SK-N-SH (cell line): ENCODE results near the gene MYCBP. TPM values are rescaled to one million over a fixed set of nuclear protein-coding genes. Genes with fewer than 3 reads are reported as not detected.

ENCODE experiments used
- CTCF ChIA-PET: fragments of 300-600, 350-600 bp; formaldehyde crosslinking; extraction: SDS; loops from one replicate; lab custom pipeline; 2021; lab: Yijun Ruan, JAX
- POLR2A ChIA-PET: fragments of 350-600 bp; sonication (Branson Sonifier 250); formaldehyde crosslinking; extraction: SDS; loops from one replicate; lab custom pipeline; 2020; ENCODE audit warnings: antibody characterized with exemption, inconsistent platforms; lab: Yijun Ruan, JAX
- DNase-seq: peaks from one replicate; pipeline ENCODE4 v3.0.0; 2012
- H2AFZ ChIP-seq: fragments of 200-600 bp; sonication (generic); 2 replicates; pipeline ENCODE4 v1.8.1; 2016; ENCODE audit warnings: antibody characterized with exemption, mild to moderate bottlenecking, low read depth
- H3F3A ChIP-seq: fragments of 200-600 bp; sonication (generic); replicated peaks from 2 replicates; pipeline ENCODE3; 2016; ENCODE audit warnings: antibody characterized with exemption, mild to moderate bottlenecking; ENCODE audit not compliant: insufficient read depth
- H3K27ac ChIP-seq, 2 experiments: fragments of 200-500 bp in 1 of 2; fragments of 200-600 bp in 1 of 2; sonication (Bioruptor generic) in 1 of 2; sonication (generic), shearing (Covaris generic) in 1 of 2; 2 replicates each; pipeline versions ENCODE4 v1.5.1 to v1.6.1; 2014 to 2016; ENCODE audit warnings: low read depth in 2 of 2, inconsistent platforms in 1 of 2, low read length in 1 of 2, mild to moderate bottlenecking in 1 of 2, mixed read lengths in 1 of 2
- H3K27me3 ChIP-seq: fragments of 200-600 bp; sonication (generic), shearing (Covaris generic); 2 replicates; pipeline ENCODE4 v1.6.1; 2016; ENCODE audit warnings: mixed run types; ENCODE audit not compliant: insufficient read depth
- H3K36me3 ChIP-seq, 2 experiments: fragments of 200-500 bp in 1 of 2; fragments of 200-600 bp in 1 of 2; sonication (Bioruptor generic) in 1 of 2; sonication (generic) in 1 of 2; replicated peaks in 1 of 2; 2 replicates each; pipeline versions ENCODE3 to v1.5.1; 2014 to 2016; ENCODE audit warnings: low read length in 1 of 2, mild to moderate bottlenecking in 1 of 2; ENCODE audit not compliant: insufficient read depth in 2 of 2, control insufficient read depth in 1 of 2
- H3K4me1 ChIP-seq, 2 experiments: fragments of 200-500 bp in 1 of 2; fragments of 200-600 bp in 1 of 2; sonication (Bioruptor generic) in 1 of 2; sonication (generic), shearing (Covaris generic) in 1 of 2; 2 replicates each; pipeline versions ENCODE4 v1.5.1 to v1.6.1; 2014 to 2016; ENCODE audit warnings: low read depth in 1 of 2, low read length in 1 of 2, mixed run types in 1 of 2; ENCODE audit not compliant: insufficient read depth in 2 of 2, control insufficient read depth in 1 of 2
- H3K4me2 ChIP-seq: fragments of 200-600 bp; sonication (generic), shearing (Covaris generic); 2 replicates; pipeline ENCODE4 v1.6.1; 2017; ENCODE audit warnings: mixed run types
- H3K4me3 ChIP-seq, 2 experiments: fragments of 200-500 bp in 1 of 2; fragments of 200-600 bp in 1 of 2; sonication (Bioruptor generic) in 1 of 2; sonication (generic), shearing (Covaris generic) in 1 of 2; 2 replicates each; pipeline versions ENCODE4 v1.5.1 to v1.8.1; 2014 to 2016; ENCODE audit warnings: low read depth in 2 of 2, inconsistent platforms in 1 of 2, low read length in 1 of 2, mild to moderate bottlenecking in 1 of 2, mixed read lengths in 1 of 2, moderate library complexity in 1 of 2
- H3K79me2 ChIP-seq: fragments of 200-600 bp; sonication (generic); 2 replicates; pipeline ENCODE4 v1.8.1; 2017; ENCODE audit warnings: mild to moderate bottlenecking; ENCODE audit not compliant: insufficient read depth
- H3K9ac ChIP-seq: fragments of 200-600 bp; sonication (generic); 2 replicates; pipeline ENCODE4 v1.6.1; 2017; ENCODE audit warnings: mixed run types
- H3K9me2 ChIP-seq: fragments of 200-600 bp; sonication (generic); 2 replicates; pipeline ENCODE4 v1.6.1; 2017; ENCODE audit warnings: mixed run types
- H3K9me3 ChIP-seq: fragments of 200-600 bp; sonication (generic); 2 replicates; pipeline ENCODE4 v1.6.1; 2017; ENCODE audit warnings: mixed run types, mild to moderate bottlenecking, moderate library complexity
- H4K20me1 ChIP-seq: fragments of 200-600 bp; sonication (generic); 2 replicates; pipeline ENCODE4 v1.6.1; 2017; ENCODE audit warnings: mild to moderate bottlenecking, mixed run types; ENCODE audit not compliant: insufficient read depth
- CHD2 ChIP-seq: fragments of 150-350 bp; IDR thresholded peaks from 2 replicates; pipeline ENCODE4 v1.6.1; 2018; ENCODE audit warnings: low read length; ENCODE audit not compliant: partially characterized antibody
- ELF1 ChIP-seq: IDR thresholded peaks from 2 replicates; pipeline ENCODE4 v1.4.0; 2012
- EP300 ChIP-seq, 2 experiments: IDR thresholded peaks; 2 replicates each; pipeline versions ENCODE4 v1.4.0 to v1.6.1; 2012; ENCODE audit warnings: borderline replicate concordance in 1 of 2, low read depth in 1 of 2, low read length in 1 of 2
- GABPA ChIP-seq: IDR thresholded peaks from 2 replicates; pipeline ENCODE4 v1.4.0; 2012; ENCODE audit warnings: low read depth, mild to moderate bottlenecking
- GATA2 ChIP-seq: sonication (generic); formaldehyde crosslinking; IDR thresholded peaks from 2 replicates; pipeline ENCODE4 v1.5.0; 2020; ENCODE audit warnings: mild to moderate bottlenecking, missing genetic modification reagents
- MXI1 ChIP-seq: IDR thresholded peaks from 2 replicates; pipeline ENCODE4 v1.6.1; 2012; ENCODE audit warnings: mild to moderate bottlenecking, low read depth, low read length, improper control_type of control experiment
- NRF1 ChIP-seq: IDR thresholded peaks from 2 replicates; pipeline ENCODE4 v1.6.1; 2012; ENCODE audit warnings: low read depth, mild to moderate bottlenecking, low read length
- POLR2AphosphoS5 ChIP-seq: IDR thresholded peaks from 2 replicates; pipeline ENCODE4 v1.6.1; 2012; ENCODE audit warnings: low read depth, low read length
- SIN3A ChIP-seq: IDR thresholded peaks from 2 replicates; pipeline ENCODE4 v1.6.1; 2012; ENCODE audit warnings: low read depth, mild to moderate bottlenecking, low read length, moderate library complexity, borderline replicate concordance
- TAF1 ChIP-seq: IDR thresholded peaks from 2 replicates; pipeline ENCODE4 v1.6.1; 2012; ENCODE audit warnings: low read depth, mild to moderate bottlenecking, low read length, moderate library complexity, borderline replicate concordance
- TCF12 ChIP-seq: IDR thresholded peaks from 2 replicates; pipeline ENCODE4 v1.4.0; 2012
- WGBS: methylation state at CpG from one replicate; pipeline ENCODE4 v1.1.6; 2017; ENCODE audit warnings: low lambda C conversion rate; 5-methylcytosine and 5-hydroxymethylcytosine counted together
- polyA plus RNA-seq, 3 experiments: library from polyadenylated mRNA; depleted of rRNA; stranded (reverse); fragments of >200 nt; gene quantifications; 2 replicates each; pipeline ENCODE4 v1.2.3, GENCODE V29; 2012
- TF ChIP-seq, protein P1 (sequence below): fragments of 150-350 bp; IDR thresholded peaks from 2 replicates; pipeline ENCODE4 v1.6.1; 2017; ENCODE audit warnings: antibody characterized with exemption, low read length, low read depth, borderline replicate concordance
- TF ChIP-seq, protein P2 (sequence below): IDR thresholded peaks from 2 replicates; pipeline ENCODE4; 2012
- TF ChIP-seq, protein P3 (sequence below): IDR thresholded peaks from 2 replicates; pipeline ENCODE4 v1.4.0; 2012; ENCODE audit warnings: low read depth
- TF ChIP-seq, protein P4 (sequence below): IDR thresholded peaks from 2 replicates; pipeline ENCODE4 v1.4.0; 2012; ENCODE audit warnings: low read depth, borderline replicate concordance
- TF ChIP-seq, protein P5 (sequence below): fragments of 150-350 bp; IDR thresholded peaks from 2 replicates; pipeline ENCODE4 v1.6.1; 2016; ENCODE audit warnings: mild to moderate bottlenecking, low read depth, low read length

The MYCBP gene, protein sequence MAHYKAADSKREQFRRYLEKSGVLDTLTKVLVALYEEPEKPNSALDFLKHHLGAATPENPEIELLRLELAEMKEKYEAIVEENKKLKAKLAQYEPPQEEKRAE
- polyA plus RNA-seq (2012; rRNA removed), result 16.0 and 17.5 TPM in 2 replicates
- 21.2 and 27.7 TPM in 2 replicates for polyA plus RNA-seq (2012; cell fraction: cytosol; rRNA removed)
- polyA plus RNA-seq (2012; cell fraction: nucleus; rRNA removed), result 4.6 and 8.0 TPM in 2 replicates

DNA sequence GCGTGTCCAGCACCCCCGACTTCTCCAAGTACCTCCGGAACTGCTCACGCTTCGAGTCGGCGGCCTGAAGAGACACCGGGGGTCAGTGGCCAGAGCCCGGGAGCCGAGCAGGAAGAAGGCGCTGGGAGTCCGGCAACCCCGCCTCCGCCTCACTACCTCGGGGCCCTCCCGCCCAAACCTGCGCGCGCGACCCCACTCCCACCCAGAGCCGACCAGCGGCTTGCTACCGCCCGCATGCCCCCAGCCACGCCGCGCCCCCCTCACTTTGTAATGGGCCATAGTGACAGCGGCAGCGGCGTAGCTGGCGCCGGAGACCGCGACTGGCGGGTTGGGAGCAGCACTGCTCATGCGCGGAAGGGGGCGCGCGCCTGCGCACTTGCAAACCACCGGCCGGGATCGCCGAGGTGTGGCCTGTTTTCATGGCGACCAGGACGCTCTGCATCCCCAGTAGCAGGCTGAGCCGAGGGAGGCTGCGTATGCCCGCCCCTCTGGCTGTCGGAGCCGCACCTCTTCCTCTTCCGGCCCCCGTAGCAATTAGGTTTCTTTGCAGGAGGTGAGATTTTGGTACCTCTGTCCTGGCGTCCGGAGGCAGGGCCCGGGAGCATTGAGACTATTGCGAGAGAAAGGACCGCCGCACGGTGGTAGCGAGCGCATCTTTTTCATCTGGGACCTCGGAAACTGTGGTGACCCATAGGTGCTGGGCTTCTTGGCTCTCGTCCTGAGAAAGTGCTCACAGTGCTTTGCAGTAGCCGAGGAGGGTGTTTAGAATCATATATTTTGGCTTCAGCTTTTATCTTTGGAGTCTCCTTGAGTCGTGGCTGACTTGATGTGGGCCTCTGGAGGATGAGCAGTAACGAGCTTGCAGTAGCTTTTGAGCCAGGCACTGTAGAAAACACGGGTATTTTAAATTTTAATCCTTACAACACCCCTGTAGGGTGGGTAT, at the start of gene MYCBP:
Gene MYCBP, minus strand, starts transcription at position 322 of the 943 bp plus-strand sequence. Its CDS starts 43 bp downstream, at position 279.
- Histone ChIP-seq H3K9me2 (no peaks in the 10 kb centered on the region), H3K9me3 (no peaks in the 10 kb centered on the region), H3F3A (peaks cover 5% of the 10 kb centered on the region), H2AFZ (peak within 1 kb of the TSS; percentile 98), H3K27ac (peak within 1 kb of the TSS; percentile 57 to 79; a peak in 3 of 4 replicates), H3K27me3 (no peaks in the 10 kb centered on the region), H3K79me2 (peaks cover 37% of the 10 kb centered on the region), H4K20me1 (no peaks in the 10 kb centered on the region), H3K36me3 (peaks cover 0 to 7% of the 10 kb centered on the region in 2 experiments), H3K4me2 (peak within 1 kb of the TSS; percentile 94), H3K4me1 (peaks cover 6% of the 10 kb centered on the region in 2 experiments; a peak in 2 of 4 replicates)
- peak; percentile 99 for DNase-seq
- WGBS, result 2% methylated on average over 27 of the region's 69 CpGs
- CTCF ChIA-PET, result interaction anchor here (1.0 to 1.9 kb wide), 4 partner anchors 11 to 225 kb away, joined by 3 to 4 read pairs (median 3); no protein-coding TSS in a partner anchor
- POLR2A ChIA-PET, result interaction anchor here (0.6 to 1.5 kb wide), 3 partner anchors 17 to 153 kb away, joined by 3 to 5 read pairs (median 5); partner anchors contain the start of gene NDUFS5
- TF ChIP-seq, protein P1, sequence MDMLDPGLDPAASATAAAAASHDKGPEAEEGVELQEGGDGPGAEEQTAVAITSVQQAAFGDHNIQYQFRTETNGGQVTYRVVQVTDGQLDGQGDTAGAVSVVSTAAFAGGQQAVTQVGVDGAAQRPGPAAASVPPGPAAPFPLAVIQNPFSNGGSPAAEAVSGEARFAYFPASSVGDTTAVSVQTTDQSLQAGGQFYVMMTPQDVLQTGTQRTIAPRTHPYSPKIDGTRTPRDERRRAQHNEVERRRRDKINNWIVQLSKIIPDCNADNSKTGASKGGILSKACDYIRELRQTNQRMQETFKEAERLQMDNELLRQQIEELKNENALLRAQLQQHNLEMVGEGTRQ, result no peak
- TF ChIP-seq CHD2 (peak; percentile 16), MXI1 (peak; percentile 92), POLR2AphosphoS5 (peak; percentile 96), EP300 (IDR thresholded peaks at IDR 0.05; ENCODE audit: borderline replicate concordance in 1 of 2, low read depth in 1 of 2, low read length in 1 of 2) (no peak), ELF1 (peak; percentile 65; the same call in 1 of the 2 replicates), GATA2 (CRISPR knock-in tag) (no peak), GABPA (peak; percentile 91), SIN3A (peak; percentile 89; the same call in 1 of the 2 replicates), NRF1 (peak; percentile 94), TAF1 (peak; percentile 45), TCF12 (no peak)
- TF ChIP-seq, protein P2, sequence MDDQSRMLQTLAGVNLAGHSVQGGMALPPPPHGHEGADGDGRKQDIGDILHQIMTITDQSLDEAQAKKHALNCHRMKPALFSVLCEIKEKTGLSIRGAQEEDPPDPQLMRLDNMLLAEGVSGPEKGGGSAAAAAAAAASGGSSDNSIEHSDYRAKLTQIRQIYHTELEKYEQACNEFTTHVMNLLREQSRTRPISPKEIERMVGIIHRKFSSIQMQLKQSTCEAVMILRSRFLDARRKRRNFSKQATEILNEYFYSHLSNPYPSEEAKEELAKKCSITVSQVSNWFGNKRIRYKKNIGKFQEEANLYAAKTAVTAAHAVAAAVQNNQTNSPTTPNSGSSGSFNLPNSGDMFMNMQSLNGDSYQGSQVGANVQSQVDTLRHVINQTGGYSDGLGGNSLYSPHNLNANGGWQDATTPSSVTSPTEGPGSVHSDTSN, result peak; percentile 14; the same call in 1 of the 2 replicates
- TF ChIP-seq, protein P3, sequence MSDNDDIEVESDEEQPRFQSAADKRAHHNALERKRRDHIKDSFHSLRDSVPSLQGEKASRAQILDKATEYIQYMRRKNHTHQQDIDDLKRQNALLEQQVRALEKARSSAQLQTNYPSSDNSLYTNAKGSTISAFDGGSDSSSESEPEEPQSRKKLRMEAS, result peak; percentile 63; the same call in 1 of the 2 replicates
- TF ChIP-seq, protein P4, sequence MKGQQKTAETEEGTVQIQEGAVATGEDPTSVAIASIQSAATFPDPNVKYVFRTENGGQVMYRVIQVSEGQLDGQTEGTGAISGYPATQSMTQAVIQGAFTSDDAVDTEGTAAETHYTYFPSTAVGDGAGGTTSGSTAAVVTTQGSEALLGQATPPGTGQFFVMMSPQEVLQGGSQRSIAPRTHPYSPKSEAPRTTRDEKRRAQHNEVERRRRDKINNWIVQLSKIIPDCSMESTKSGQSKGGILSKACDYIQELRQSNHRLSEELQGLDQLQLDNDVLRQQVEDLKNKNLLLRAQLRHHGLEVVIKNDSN, result no peak
- TF ChIP-seq, protein P5, sequence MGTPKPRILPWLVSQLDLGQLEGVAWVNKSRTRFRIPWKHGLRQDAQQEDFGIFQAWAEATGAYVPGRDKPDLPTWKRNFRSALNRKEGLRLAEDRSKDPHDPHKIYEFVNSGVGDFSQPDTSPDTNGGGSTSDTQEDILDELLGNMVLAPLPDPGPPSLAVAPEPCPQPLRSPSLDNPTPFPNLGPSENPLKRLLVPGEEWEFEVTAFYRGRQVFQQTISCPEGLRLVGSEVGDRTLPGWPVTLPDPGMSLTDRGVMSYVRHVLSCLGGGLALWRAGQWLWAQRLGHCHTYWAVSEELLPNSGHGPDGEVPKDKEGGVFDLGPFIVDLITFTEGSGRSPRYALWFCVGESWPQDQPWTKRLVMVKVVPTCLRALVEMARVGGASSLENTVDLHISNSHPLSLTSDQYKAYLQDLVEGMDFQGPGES, result no peak
- TF ChIP-seq, all 33 proteins: peak for 10
- Histone ChIP-seq H3K9ac (peak within 1 kb of the TSS; percentile 78), H3K4me3 (peak within 1 kb of the TSS; percentile 88 to 97)
